DOHH2 (cell line): ENCODE data around the gene SPTLC2.

Experiments
- EZH2phosphoT487 ChIP-seq: fragments of 200-600 bp; sonication (generic); IDR thresholded peaks from 2 replicates; pipeline ENCODE4 v1.6.1; 2017; ENCODE audit warnings: borderline replicate concordance, mild to moderate bottlenecking, antibody characterized with exemption, low read length, moderate library complexity, mixed read lengths
- TF ChIP-seq, protein P1 (sequence below): fragments of 200-600 bp; sonication (generic); IDR thresholded peaks from one replicate; pipeline ENCODE4 v1.5.1; 2014; ENCODE audit warnings: antibody characterized with exemption, mild to moderate bottlenecking, low read depth, low read length; ENCODE audit not compliant: poor library complexity, severe bottlenecking

DNA sequence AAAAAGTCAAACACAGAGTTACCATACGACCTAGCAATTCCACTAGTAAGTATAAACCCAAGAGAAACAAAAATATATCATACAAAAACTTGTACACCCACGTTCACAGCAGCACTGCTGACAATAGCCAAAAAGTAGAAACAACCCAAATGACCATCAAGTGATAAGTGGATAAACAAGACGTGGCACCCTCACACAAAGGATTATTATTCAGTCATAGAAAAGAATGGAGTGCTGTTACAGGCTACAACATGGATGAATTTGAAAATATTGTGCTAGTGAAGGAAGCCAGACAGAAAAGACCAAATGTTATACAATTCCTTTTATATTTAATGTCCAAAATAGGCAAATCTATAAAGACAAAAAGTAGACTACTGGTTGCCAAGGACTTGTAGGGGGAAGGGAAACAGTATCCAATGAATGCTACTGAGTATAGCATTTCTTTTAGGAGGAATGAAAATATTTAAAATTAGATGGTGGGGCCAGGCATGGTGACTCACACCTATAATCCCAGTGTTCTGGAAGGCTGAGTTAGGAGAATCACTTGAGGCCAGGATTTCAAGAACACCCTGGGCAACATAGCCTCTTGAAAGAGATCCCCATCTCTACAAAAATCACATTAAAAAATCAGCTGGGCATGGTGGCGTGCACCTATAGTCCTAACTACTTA lies 41.9 kb downstream of the SPTLC2 start:
- TF ChIP-seq, protein P1, sequence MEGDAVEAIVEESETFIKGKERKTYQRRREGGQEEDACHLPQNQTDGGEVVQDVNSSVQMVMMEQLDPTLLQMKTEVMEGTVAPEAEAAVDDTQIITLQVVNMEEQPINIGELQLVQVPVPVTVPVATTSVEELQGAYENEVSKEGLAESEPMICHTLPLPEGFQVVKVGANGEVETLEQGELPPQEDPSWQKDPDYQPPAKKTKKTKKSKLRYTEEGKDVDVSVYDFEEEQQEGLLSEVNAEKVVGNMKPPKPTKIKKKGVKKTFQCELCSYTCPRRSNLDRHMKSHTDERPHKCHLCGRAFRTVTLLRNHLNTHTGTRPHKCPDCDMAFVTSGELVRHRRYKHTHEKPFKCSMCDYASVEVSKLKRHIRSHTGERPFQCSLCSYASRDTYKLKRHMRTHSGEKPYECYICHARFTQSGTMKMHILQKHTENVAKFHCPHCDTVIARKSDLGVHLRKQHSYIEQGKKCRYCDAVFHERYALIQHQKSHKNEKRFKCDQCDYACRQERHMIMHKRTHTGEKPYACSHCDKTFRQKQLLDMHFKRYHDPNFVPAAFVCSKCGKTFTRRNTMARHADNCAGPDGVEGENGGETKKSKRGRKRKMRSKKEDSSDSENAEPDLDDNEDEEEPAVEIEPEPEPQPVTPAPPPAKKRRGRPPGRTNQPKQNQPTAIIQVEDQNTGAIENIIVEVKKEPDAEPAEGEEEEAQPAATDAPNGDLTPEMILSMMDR: no peak
- no peak for TF ChIP-seq EZH2phosphoT487
